Activated CD4-positive, CD25-positive, alpha-beta regulatory T cell (primary cell): ENCODE measurements around the gene UBTD1.

ENCODE experiments used
- DNase-seq, 4 experiments: peaks; one replicate each; lab custom pipeline; 2025; lab: John Stamatoyannopoulos, UW

UBTD1 gene

GRCh38 chr10:97483506-97483905 is 15.2 kb upstream of the UBTD1 start:
- DNase-seq: no peak

GRCh38 chr10:97483921-97484320 is 14.8 kb upstream of the UBTD1 start:
- DNase-seq: no peak

GRCh38 chr10:97485647-97486281 is 13.0 kb upstream of the UBTD1 start:
- DNase-seq: no peak

- no peak for DNase-seq
Measured at GRCh38 chr10:97490592-97490991, 8.1 kb upstream of the UBTD1 start.

- no peak for DNase-seq
Measured at GRCh38 chr10:97494151-97494550, 4.6 kb upstream of the UBTD1 start.

- no peak for DNase-seq
Measured at GRCh38 chr10:97494863-97495506, 3.7 kb upstream of the UBTD1 start.

GRCh38 chr10:97497572-97498075 is 1.1 kb upstream of the UBTD1 start:
- DNase-seq: peak; percentile 30 to 58 (median 32)

GRCh38 chr10:97498076-97498840 is 466 bp upstream of the UBTD1 start, which contains the start of gene MMS19:
TSS of gene MMS19 (minus strand) at chr10:97498422. CDS start at chr10:97498384, 38 bp downstream.
- peak; percentile 99 to 100 (median 99) for DNase-seq

- no peak for DNase-seq
Measured at GRCh38 chr10:97499561-97500296, 1.0 kb downstream of the UBTD1 start.

- no peak for DNase-seq
Measured at GRCh38 chr10:97500297-97500575, 1.5 kb downstream of the UBTD1 start.

GRCh38 chr10:97502916-97503315 is 4.2 kb downstream of the UBTD1 start:
- no peak for DNase-seq

- no peak for DNase-seq
Measured at GRCh38 chr10:97503406-97503805, 4.7 kb downstream of the UBTD1 start.

- no peak for DNase-seq
Measured at GRCh38 chr10:97505152-97505551, 6.4 kb downstream of the UBTD1 start.

- DNase-seq: no peak
Measured at GRCh38 chr10:97506199-97506991, 7.7 kb downstream of the UBTD1 start.

GRCh38 chr10:97508342-97508741 is 9.6 kb downstream of the UBTD1 start:
- no peak for DNase-seq

GRCh38 chr10:97509120-97509680 is 10.5 kb downstream of the UBTD1 start:
- no peak for DNase-seq

- DNase-seq: no peak
Measured at GRCh38 chr10:97510686-97511085, 12.0 kb downstream of the UBTD1 start.

GRCh38 chr10:97511711-97512440 is 13.2 kb downstream of the UBTD1 start:
- DNase-seq: no peak

- DNase-seq: no peak
Measured at GRCh38 chr10:97512993-97513392, 14.3 kb downstream of the UBTD1 start.

GRCh38 chr10:97514344-97514743 is 15.6 kb downstream of the UBTD1 start:
- DNase-seq: no peak
